Testis (tissue), 3 donors: Measurements from ENCODE around the gene DNASE1L3. TPM values are rescaled to one million over a fixed set of nuclear protein-coding genes. Genes with fewer than 3 reads are reported as not detected.

Experiments used
- DNase-seq: peaks from one replicate; pipeline ENCODE4 v3.0.0-alpha.2; 2019
- H3K27ac ChIP-seq, 2 donors: fragments of 200-600 bp; sonication (generic); one replicate each; pipeline ENCODE4 v1.5.1; 2019
- H3K27me3 ChIP-seq: fragments of 200-600 bp; sonication (generic); one replicate; pipeline ENCODE4 v1.5.1; 2019
- H3K36me3 ChIP-seq: fragments of 200-600 bp; sonication (generic); one replicate; pipeline ENCODE4 v1.5.1; 2017; ENCODE audit warnings: low read depth; ENCODE audit errors: missing control alignments
- H3K4me1 ChIP-seq: fragments of 200-600 bp; sonication (generic); one replicate; pipeline ENCODE4 v1.5.1; 2019
- H3K4me3 ChIP-seq, 2 donors: fragments of 200-600 bp; sonication (generic); one replicate each; pipeline ENCODE4 v1.5.1; 2017 to 2019
- H3K9me3 ChIP-seq: fragments of 200-600 bp; sonication (generic); one replicate; pipeline ENCODE4 v1.5.1; 2017
- CTCF ChIP-seq, 3 experiments: fragments of 450-650 bp in 2 of 3; fragments of 200-600 bp in 1 of 3; sonication (generic) in 1 of 3; IDR thresholded peaks; one replicate each; pipeline ENCODE4 v1.5.1; 2016 to 2019; ENCODE audit warnings: antibody characterized with exemption in 3 of 3, mild to moderate bottlenecking in 2 of 3, moderate library complexity in 1 of 3
- POLR2A ChIP-seq: fragments of 450-650 bp; IDR thresholded peaks from one replicate; pipeline ENCODE4 v1.6.1; 2017; ENCODE audit warnings: antibody characterized with exemption, mild to moderate bottlenecking, moderate library complexity
- WGBS, 2 donors: methylation state at CpG; one replicate each; pipeline ENCODE4 v1.1.5; 2018; 5-methylcytosine and 5-hydroxymethylcytosine counted together
- intact Hi-C: fragments of 100-400 bp; cut with DNase I; formaldehyde crosslinking; loops from one replicate; pipeline ENCODE4 v1.15.1; 2023; ENCODE audit warnings: low total_unique reads
- polyA plus RNA-seq: library from polyadenylated mRNA; stranded (reverse); fragments of 350-450 nt; fragmentation: Illumina TruSeq; extraction: RNeasy Lipid Tissue Mini Kit (QIAGEN cat#74804); gene quantifications from one replicate; pipeline ENCODE4 v1.2.3, GENCODE V29; 2014; ENCODE audit warnings: low read depth, low replicate concordance; ENCODE audit not compliant: insufficient read depth
- total RNA-seq, 2 donors: library from RNA; depleted of rRNA; stranded (reverse); fragments of >200 nt; gene quantifications; one replicate each; pipeline ENCODE4 v1.2.3, GENCODE V29; 2016

The DNASE1L3 gene
- total and polyA plus RNA-seq, 3 donors from 2014 or later: 1.2 to 8.2 (median 3.8) TPM

GRCh38 chr3:58241306-58242044 is 30.7 kb upstream of the DNASE1L3 start:
- Histone ChIP-seq H3K4me1 (peaks cover 14% of the 10 kb centered on the region), H3K4me3 (no peak overlapping the region), H3K27me3 (no peaks in the 10 kb centered on the region), H3K36me3 (no peaks in the 10 kb centered on the region), H3K9me3 (no peaks in the 10 kb centered on the region), H3K27ac (no peak overlapping the region)
- TF ChIP-seq CTCF (IDR thresholded peaks at IDR 0.05) (no peak), POLR2A (no peak)
- no peak for DNase-seq
- 91% methylated on average over 3 to 4 of the region's 4 CpGs for WGBS, 2 donors
- intact Hi-C loops: no loop called here

DNA sequence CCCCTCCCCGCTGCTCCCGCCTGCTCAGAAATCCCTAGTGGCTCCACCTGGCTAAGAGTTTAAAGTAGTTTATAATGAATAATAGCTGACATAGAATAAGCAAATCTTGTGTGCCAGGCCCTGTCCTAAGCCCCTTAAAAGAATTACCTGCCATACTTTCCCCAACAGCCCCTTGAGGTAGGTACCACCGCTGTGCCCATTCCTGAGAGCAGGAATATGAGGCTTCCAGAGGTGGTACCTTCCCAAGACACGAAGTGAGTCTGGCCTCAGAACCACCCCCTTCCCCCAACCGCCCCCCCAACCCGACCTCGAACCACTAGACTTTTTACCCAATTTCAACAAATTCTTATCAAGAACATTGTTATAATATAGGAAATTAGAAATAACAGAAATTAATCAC is 28.1 kb upstream of the DNASE1L3 start:
- intact Hi-C loops: loop anchor here (10.0 kb wide), 1 partner anchor 56 kb away; no protein-coding TSS in a partner anchor
- TF ChIP-seq CTCF (IDR thresholded peaks at IDR 0.05) (no peak), POLR2A (no peak)
- no peak for DNase-seq
- Histone ChIP-seq H3K36me3 (no peaks in the 10 kb centered on the region), H3K27ac (no peak overlapping the region), H3K27me3 (no peaks in the 10 kb centered on the region), H3K9me3 (no peaks in the 10 kb centered on the region), H3K4me3 (peak overlapping the region; percentile 77 to 88), H3K4me1 (peaks cover 14% of the 10 kb centered on the region)
- 36 to 49% methylated on average over 7 of the region's 7 CpGs for WGBS, 2 donors

GRCh38 chr3:58237941-58238681 is 27.3 kb upstream of the DNASE1L3 start:
- 0 to 1% methylated on average over 35 to 53 of the region's 53 CpGs for WGBS, 2 donors
- Histone ChIP-seq H3K27me3 (no peaks in the 10 kb centered on the region), H3K9me3 (no peaks in the 10 kb centered on the region), H3K36me3 (no peaks in the 10 kb centered on the region), H3K4me1 (peaks cover 14% of the 10 kb centered on the region), H3K27ac (peak overlapping the region; percentile 82 to 87), H3K4me3 (peak overlapping the region; percentile 77 to 88)
- intact Hi-C loops: loop anchor here (10.0 kb wide), 1 partner anchor 57 kb away; no protein-coding TSS in a partner anchor
- DNase-seq: peak; percentile 72
- TF ChIP-seq CTCF (IDR thresholded peaks at IDR 0.05): no peak
- TF ChIP-seq POLR2A: no peak

DNA sequence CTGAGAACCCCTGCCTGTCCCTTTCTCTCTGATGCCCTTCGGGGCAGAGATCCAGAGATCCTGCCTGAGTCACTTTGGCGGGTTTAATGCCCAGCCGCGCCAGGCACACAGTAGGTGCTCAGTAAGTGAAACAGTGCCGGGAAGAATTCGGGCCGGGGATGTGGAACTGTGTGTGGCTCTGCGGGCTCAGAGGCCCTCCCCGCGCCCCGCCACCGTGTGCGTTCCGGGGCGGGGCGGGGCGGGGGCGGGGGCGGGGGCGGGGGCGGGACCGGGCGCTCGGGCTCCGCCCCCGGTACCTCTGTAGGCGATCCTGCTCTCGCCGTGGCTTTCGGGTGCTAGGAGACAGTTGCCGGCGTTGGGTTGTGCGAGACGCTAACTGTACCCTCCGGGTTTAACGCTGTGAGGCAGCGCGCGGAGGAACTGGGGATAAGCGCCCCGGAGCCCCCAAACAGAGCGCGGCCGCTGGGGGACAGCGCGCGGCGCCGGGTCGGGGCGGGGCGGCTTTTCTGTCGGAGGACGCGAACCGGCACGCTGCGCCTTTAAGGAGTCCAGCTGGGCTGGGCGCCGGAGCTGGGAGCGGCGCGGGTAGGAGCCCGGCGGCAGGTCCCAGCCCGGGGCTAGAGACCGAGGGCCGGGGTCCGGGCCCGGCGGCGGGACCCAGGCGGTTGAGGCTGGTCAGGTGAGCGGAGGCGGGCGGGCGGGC is 26.6 kb upstream of the DNASE1L3 start, which contains the start of gene ABHD6:
ABHD6 (plus strand) TSS at position 555 of the 703 bp plus-strand sequence. CDS start 18,795 bp downstream, outside the sequence.
- peak; percentile 77 for DNase-seq
- intact Hi-C loops: loop anchor here (10.0 kb wide), 1 partner anchor 57 kb away; no protein-coding TSS in a partner anchor
- WGBS, 2 donors: 0% methylated on average over 30 of the region's 77 CpGs; no CpG with 5 or more reads in 1 of the 2 donors
- H3K9me3 ChIP-seq: no peaks in the 10 kb centered on the region
- no peaks in the 10 kb centered on the region for H3K27me3 ChIP-seq
- no peaks in the 10 kb centered on the region for H3K36me3 ChIP-seq
- peaks cover 14% of the 10 kb centered on the region for H3K4me1 ChIP-seq
- TF ChIP-seq POLR2A (no peak), CTCF (IDR thresholded peaks at IDR 0.05) (peak; percentile 31 to 46 (median 42))
- peak within 1 kb of the TSS; percentile 82 to 87 for H3K27ac ChIP-seq
- H3K4me3 ChIP-seq: peak within 1 kb of the TSS; percentile 77 to 88
